ENCODE measurements around the gene FBXL2.
"Not testable (repeated sequence)": the region's sequence is repeated elsewhere in the genome, so short reads cannot be mapped to it uniquely, and the experiment has no call there.

FBXL2 gene

GRCh38 chr3:33388374-33389100 is 111.3 kb downstream of the FBXL2 start:
- no peak for DNase-seq

GRCh38 chr3:33389908-33390307 is 112.7 kb downstream of the FBXL2 start:
- no peak for DNase-seq

- DNase-seq: no peak
These were observed 114.2 kb downstream of the FBXL2 start for GRCh38 chr3:33391255-33391995.

- DNase-seq: no peak
These were observed 114.9 kb downstream of the FBXL2 start for GRCh38 chr3:33392144-33392543.

- DNase-seq: no peak
These were observed 115.5 kb downstream of the FBXL2 start for GRCh38 chr3:33392703-33393125.

- DNase-seq: no peak
These were observed 117.3 kb downstream of the FBXL2 start for GRCh38 chr3:33394403-33395054.

GRCh38 chr3:33395900-33396299 is 118.7 kb downstream of the FBXL2 start:
- no peak for DNase-seq

- DNase-seq: no peak
These were observed 121.2 kb downstream of the FBXL2 start for GRCh38 chr3:33398410-33398809.

- no peak for DNase-seq
These were observed 124.5 kb downstream of the FBXL2 start for GRCh38 chr3:33401781-33402180.

GRCh38 chr3:33402936-33403335 is 125.7 kb downstream of the FBXL2 start:
- no peak for DNase-seq

GRCh38 chr3:33403756-33404155 is 126.5 kb downstream of the FBXL2 start:
- no peak for DNase-seq

GRCh38 chr3:33410816-33411215 is 133.6 kb downstream of the FBXL2 start:
- not testable (repeated sequence) for DNase-seq

GRCh38 chr3:33417066-33417673 is 139.9 kb downstream of the FBXL2 start:
- DNase-seq: no peak

- no peak for DNase-seq
These were observed 142.7 kb downstream of the FBXL2 start for GRCh38 chr3:33419948-33420347.

GRCh38 chr3:33420966-33421365 is 143.7 kb downstream of the FBXL2 start:
- no peak for DNase-seq

- no peak for DNase-seq
These were observed 147.6 kb downstream of the FBXL2 start for GRCh38 chr3:33424606-33425452.

- DNase-seq: no peak
These were observed 148.2 kb downstream of the FBXL2 start for GRCh38 chr3:33425453-33425852.

GRCh38 chr3:33426068-33426467 is 148.8 kb downstream of the FBXL2 start:
- DNase-seq: no peak

- DNase-seq: no peak
These were observed 149.5 kb downstream of the FBXL2 start for GRCh38 chr3:33426630-33427317.

- no peak for DNase-seq
These were observed 151.5 kb downstream of the FBXL2 start for GRCh38 chr3:33428734-33429133.

- not testable (repeated sequence) for DNase-seq
These were observed 152.1 kb downstream of the FBXL2 start for GRCh38 chr3:33429306-33429705.

- DNase-seq: no peak
These were observed 152.8 kb downstream of the FBXL2 start for GRCh38 chr3:33430061-33430460.
